OCI-M2 (cell line): ENCODE measurements around the gene KCNMB2.
A peak's percentile ranks its signal among the peaks of the same experiment; 100 is the strongest.

ENCODE experiments used
- DNase-seq: peaks from one replicate; lab custom pipeline; 2025; ENCODE audit not compliant: unreplicated experiment; lab: John Stamatoyannopoulos, UW

Gene KCNMB2

DNA sequence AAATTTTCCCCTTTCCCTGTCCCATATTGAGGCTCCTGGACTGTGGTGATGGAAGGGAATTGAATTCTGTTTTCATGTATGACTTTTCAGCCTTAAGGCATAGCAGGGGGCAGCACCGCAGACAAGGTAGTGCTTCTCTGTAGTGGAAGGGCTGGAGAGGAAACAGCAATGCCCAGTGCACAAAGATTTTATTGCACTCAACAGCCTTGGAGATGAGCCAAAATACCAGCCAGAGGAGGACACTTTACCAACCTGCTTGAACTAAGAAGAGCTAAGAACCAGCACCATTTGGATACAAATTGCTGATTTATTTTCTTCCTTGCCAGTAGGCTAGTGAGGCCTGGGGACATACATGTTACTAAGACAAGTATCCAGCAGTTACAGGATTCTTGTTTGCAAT is 98.7 kb downstream of the KCNMB2 start:
- DNase-seq, result no peak

DNA sequence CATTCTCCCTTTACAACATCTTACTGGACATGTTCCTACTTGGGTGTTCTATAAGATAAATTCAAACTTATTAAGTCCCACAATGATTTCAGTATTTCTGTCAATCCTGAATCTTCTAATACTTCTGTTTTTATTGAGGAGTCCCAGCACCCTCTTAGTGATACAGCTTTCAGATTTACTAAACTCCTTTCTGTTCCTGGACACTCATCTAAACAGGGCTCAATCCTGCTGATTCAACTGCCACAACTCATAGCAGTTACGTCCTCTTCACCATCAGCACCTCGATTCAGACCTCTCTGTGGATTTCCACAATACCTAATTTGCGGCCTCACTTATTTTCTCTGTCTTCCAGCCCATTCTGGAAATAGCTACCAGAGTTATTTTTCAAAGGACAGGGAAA is 101.6 kb downstream of the KCNMB2 start:
- DNase-seq, result no peak

DNA sequence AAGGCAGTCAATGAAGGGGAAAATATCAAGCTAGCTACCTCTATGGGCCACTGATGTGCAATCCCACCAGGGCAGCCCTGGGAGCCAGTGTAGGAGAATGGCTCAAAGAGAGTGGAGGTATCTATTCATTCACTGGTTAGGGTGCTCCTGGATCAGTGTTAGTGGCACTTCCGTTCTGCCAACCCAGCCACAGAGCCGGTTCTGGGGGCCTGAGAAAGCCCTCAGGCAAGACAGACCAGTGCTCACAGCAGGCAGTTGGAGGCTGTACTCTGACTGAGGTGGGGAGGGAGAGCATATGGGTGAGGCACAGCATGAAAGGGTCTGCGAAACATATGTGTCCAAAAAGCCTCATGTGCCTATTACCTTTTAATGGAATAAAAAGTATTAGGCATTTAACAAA is 109.3 kb downstream of the KCNMB2 start:
- DNase-seq, result no peak

DNA sequence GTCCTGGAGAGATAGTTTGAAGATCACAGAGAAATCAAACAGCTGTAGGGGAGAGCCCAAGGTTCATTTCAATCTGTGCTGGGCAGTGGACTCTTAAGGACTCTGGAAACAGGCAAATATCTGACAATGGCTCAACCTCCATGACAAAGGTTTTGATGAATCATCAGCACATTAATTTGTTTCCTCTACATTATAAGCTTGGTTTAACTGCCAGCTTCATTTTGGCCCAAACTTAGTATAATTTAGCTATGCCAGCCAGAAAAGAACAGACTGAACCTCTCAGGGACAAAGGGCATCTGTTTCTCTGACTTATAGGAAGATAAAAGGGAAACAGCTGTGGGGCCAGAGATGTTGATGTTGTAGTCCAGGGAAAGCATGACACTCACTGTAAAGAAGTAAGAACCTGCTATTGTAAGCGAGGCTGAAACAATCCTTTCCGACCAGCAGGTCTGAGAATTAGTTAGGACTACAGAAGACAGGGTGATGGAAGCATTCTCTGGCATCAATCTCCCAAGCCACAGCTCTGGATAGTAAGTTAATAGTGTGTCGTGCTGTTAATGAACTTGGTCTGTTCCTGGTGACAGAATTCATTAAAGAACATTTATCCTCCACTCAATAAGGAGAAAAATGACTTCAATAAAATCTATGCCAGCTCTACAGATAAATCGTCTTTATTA is 110.1 kb downstream of the KCNMB2 start:
- no peak for DNase-seq

DNA sequence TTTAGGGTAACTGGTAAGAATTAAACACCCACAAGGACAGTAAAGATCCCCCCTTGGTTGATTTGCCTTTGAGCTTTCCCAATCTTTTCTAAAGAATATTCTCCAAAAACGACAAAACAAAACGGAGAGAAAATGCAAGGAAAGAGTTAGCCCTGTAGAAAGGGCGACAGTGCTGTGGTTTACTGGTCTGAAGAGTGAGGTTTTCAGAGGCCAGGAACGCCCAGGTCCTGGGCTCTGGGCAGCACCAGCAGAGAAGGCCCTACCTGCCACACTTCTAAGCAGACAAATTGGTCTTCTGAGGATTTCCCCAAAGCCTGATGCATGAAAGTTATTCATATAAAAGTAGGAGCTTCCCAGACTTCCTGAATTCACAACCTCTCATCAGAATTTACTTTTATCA is 119.3 kb downstream of the KCNMB2 start:
- DNase-seq, result no peak

DNA sequence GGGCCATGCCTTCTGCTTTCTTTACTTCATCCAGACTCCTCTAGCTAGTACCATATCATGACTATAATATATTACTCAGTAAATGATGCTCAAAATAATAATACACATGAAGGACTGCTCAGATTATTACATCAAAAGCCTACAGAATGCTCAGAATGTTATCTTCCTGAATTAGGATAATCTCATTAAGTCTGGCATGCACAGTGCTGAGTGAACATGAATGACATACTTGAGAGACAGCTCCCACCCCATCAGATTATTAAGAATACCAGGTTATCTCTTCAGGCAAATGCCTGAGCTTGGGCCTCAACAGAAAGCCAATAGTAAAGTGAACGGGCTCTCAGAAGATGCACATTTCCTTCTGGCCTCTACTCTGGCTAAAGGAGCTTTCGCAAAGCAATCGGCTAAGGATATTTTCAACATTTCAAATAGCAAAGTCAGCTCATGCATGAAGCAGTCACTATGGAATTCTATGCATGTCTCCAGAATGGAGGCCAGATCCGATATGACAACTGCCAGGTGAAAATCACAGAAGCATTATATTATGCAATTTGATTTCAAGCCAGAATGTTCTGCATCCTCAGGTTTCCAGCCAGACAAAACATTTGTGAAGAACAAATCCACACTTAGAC is 122.6 kb downstream of the KCNMB2 start:
- no peak for DNase-seq

DNA sequence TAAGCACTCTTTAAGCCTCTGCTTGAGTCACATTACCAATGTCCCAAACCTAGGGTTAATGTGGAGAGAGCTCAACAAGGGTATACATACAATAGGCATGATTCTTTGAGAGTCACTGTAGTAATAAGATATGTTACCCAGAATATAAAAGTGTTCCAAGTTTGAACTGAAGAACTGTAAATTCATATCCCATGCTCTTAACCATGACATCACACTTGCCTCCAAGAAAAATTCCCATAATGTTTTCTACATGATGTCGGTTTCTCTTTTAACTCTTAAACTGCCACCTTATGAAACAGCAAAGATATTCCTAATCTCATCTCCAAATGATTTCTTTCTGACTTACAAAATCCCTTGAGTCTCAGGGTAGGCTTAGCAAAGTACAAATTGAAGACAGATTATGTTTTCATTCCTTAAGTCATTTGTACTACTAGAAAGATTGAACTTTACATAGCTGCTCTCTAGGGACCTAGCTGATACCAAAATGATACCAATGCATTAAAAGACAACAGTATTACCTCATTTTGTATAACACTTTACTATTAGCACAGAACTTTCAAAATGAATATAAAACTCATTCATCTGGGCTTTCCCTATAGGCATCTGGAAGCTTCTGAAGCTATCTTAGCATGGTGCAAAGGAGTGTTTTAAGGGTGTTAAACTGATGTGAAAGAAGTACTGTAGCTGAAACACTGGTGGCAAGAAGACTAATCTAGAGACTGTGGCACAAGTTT is 127.1 kb downstream of the KCNMB2 start:
- DNase-seq, result no peak

DNA sequence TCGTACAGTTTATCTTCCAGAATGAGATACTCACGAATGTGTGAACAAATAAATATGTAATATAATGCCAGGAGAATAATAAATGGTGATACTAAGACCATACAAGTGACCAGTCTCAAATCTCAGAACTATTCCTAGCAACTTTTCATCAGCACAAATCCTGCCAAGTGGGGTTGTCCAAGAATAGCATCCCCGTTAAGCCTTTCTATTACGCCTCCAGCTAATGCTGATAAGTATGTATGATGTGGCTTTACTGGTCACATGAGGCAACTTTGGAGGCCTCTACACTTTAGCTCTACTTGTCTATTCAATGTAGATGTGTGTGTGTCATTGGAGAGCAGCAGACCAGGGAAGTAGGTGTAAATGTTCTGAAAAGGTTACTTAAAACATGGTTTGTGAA is 129.5 kb downstream of the KCNMB2 start:
- DNase-seq, result no peak

DNA sequence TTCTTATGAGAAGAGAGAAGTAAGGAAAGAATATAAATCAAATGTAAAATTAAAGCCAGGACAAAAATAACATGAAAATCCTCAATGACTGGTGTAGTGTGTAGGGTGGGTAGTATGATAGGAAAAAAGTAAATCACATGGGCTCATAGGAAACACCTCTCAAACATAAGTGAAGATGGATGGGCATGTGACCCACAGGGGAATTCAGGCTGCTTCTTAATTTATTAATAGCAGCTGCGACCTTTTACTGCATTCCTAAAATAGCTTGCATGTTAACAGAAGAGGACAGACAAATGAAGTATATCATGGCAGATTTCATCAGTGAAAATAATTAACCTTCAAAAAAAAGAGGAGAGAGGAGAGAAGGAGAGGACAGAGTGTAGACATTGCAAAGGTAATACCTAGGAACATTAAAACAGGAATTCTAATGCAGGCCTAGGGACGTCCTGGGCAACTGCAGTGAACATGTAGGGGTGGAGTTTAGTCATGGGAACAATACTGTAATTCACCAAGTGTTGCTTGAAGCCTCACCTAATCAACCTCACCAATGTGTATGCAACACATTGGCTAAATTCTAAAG is 132.9 kb downstream of the KCNMB2 start:
- DNase-seq, result no peak

DNA sequence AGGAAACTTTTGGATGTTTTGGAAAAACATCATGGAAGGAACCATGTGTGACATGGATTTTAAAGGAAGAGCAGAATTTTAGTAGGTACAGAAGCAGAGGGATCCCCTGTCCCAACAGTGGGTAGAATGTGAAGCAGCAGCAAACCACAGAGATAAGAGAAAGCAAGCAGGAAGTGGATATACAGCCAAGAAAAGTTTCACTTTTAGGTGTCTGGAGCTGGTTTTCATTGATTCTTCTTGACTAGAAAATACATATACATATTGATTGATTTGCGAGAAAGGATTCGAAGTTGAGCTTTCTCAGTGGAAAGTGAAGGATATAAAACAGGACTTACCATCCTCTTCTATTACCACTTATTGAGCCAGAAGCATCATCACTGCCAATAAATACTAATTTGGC is 133.5 kb downstream of the KCNMB2 start:
- DNase-seq, result no peak

DNA sequence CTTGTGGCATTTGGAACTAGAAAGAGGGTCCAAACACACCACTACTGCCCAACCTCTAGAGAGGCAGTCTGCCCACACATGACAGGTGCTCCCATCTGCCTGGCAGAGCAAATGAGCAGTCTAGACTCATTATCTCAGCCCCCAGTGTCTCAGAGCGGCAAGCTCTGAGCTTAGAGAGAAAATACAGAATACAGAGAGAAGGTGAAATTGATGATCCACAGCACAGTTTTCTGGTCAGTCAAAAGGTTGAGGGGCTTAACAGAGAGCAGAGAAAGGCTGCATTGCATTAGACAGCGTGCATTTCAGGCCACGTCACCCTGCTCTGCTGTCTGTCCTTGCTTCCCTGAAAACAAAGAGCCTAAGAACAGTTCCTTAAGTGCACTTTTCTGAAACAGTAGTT is 135.1 kb downstream of the KCNMB2 start:
- DNase-seq, result no peak

DNA sequence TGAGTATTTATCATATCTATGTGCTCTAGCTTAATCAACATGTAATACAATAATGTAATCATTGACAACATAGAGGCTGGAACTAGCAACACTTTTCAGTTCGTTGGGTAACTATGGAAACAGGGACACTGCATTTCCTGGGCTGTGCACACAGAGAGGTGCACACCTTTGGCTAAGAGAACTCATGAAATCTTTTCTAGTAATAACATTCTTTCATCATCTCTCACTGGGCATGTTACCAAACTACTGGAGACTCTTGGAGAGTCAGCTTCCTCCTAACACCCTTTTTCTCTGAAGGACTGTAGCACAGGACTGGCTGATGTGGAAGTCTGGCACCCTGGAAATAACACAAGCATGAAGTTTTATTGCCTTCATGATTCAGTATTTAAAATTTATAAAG is 135.6 kb downstream of the KCNMB2 start:
- DNase-seq, result no peak

DNA sequence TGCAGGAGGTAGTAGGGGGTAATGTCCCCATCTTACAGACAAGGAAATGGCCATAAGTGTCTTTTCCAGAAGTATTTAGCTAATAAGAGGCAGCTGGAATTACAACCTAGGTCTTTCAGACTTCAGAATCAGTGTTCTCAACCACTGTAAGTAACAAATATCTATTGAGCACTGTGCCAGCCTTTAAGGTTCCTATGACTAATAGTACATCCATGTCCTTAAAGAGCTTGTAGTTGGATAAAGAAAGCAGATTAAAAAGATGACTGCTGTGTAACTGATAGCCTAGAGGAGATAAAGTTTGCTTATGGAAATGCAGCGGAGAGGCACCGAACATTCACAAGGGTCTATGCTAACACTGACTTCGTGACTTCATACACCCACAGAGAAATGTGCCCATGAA is 136.0 kb downstream of the KCNMB2 start:
- no peak for DNase-seq

DNA sequence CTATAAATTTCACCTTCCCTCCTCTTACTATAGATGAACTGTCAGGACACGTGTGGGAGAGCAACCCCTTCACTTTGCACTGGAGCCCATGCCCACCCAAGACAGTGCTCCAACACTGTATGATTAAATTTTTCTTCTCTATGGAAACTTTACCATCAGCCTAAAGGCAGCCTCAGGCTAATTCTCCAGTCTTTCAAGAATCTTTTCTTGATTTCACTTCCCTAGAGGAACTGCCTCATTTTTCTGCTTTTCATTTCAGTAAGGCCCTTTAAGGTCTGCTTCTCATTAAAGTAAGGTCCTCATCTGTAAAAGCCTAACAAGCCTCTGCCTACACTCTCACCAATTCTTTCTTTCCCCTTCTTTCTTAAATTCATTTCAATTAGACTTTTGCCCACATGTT is 137.3 kb downstream of the KCNMB2 start:
- DNase-seq, result no peak

DNA sequence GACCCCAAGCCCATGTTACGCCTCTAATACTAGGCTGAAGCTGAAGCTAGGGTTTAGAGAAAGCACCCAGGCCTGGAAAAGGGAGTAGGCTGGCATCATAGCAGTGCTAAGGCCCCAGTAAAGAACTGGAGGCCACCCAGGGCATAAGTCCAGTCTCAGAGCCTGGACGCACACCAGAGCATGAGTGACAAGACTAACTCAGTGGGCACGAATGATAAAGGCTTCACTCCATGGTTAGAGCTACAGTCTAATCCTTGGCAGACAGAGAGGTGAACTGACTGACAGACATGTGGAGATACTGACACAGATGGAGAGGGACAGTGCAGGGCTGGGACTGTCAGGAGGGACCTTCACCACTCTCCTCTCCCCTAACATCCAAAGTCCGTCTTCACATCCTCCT is 139.8 kb downstream of the KCNMB2 start:
- DNase-seq, result no peak

DNA sequence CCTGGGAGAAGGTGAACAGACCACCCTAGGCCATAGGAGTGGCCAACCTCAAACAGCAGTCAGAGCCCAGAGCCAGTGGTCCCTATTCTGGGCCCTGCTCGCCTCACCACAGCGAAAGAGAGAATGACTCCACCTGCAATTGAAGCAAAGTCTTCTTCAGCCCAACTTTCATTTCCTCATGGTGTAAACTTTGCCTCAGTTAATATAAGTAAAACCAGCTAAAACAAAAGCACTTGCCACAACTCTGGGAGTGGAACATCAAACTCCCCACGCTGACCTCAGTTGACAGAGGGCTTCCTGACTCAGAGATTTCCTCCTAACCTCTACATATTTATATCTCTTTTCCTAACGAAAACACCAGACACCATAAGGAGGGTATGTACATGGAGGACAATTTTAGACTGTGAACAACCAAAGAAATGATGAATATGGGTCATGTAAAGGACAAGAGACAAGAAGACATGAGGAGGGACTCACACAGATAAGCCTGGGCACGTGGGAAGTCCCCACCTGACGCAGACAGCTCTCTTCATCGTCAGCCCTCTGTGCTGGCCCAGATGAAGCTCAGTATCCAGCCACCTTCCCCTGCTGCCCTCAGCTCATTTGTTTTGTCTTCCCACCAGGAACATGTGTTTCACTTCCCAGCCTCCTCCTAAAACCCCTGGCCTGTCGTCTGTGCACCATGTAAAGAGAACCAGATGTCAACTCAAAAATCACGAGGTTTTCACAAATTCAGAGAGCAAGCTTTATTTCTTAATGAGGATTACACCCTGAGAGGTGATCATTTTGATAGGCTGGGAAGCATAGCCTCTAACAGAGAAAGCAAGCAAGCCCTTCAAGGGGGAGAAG is 140.9 kb downstream of the KCNMB2 start:
- DNase-seq, result no peak

DNA sequence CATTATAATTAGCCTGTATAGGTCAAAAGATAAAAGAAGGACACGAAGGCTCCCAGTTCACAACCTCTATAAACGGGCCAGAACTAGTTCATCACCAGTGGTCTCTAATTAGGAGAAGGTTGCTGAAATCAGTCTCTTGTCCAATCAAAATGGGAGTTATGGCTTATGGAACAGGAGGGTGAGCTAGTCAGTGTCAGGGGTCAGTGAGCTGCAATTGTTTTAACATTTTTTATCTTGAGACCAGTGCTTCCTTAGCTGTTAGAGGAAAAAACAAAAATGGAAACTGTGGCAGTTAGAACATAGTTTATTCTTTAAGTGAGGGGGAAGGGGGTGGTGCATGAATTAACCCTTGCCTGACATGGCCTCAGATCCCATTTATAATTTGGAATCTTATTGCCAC is 141.7 kb downstream of the KCNMB2 start:
- peak; percentile 47 for DNase-seq

DNA sequence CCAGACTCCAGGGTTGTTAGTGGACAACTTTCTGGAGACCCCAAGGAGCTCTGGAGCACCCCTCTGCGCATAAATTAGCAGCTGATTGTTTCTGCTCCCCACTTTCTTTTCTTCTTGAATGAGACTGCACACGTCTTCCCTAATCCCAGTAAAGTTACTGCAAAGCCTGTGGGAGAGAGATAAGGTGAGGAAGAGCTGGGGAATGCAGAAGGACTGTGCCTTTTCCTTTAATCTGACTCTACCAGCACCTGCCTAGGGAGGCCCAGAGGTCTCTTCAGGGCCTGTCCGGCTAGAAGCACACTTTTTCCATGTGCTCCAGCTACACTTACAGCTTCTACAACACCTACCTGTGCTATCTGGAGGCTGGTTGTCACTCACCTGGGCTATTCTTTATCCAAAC is 143.8 kb downstream of the KCNMB2 start:
- DNase-seq, result no peak

DNA sequence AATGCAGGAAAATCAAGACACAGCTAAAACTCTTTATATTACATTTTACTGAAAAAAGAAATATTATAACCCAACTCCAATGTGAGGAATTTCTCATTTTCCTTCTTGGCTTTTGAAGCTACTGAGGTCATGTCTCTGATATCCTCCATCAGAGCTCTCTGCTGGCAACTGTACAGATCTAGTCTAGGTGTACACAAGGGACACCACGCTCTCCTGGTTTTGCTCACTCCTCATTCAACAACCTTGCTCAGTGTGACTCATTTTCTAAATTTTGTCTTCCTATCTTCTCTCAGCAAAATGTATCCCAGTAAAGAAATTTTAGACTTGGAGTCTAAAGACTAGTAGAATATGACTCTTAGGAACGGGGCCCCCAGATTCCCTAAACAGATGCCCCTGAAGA is 144.3 kb downstream of the KCNMB2 start:
- no peak for DNase-seq

DNA sequence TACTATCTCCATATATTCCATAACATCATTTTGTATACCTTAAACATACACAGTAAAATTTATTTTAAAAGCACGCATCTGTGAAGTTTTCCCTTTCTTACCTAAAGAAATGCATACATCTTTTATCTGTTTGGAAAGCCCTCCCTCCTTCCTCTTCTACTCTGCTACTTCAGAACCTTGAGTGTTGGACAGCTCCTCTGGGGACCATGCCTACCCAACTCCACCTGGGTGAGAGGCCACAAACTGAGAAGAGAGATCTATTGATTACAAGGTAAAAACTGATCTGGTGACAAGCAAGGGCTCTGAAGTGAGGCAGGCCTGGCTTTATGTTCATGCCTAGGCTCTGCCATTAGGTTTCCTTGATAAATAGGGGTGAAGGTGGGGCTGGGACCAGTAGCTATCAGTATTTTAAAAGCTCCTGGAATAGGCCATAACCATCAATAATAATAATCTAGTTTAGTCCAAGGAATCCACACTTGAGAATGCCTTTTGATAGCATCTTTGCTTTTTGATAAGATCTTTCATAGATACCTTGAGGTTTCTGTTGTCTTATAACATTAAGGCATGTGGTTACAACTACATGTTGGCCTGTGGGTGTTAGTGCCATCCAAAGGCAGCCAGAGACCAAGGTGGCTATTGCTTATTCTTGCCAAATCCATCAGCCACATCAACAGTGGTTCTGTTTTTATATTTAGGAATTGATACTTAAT is 148.8 kb downstream of the KCNMB2 start:
- DNase-seq, result no peak

DNA sequence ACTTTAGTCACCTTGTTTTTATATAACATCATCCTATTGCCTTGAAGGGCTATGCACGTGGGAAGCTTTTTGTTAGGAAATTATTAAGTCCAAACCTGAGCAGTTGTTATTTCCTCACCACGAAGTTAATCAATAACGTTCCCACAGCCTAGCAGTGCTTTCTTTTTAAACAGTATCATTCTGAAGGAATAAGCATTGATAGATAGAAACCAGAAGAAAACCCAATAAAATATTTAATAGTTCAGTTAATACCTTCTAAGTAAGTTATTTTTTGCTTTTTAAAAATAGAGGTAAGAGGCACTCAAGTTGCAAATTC is 149.3 kb downstream of the KCNMB2 start:
- DNase-seq, result no peak
